Measurements from ENCODE around the gene CCDC97.
"Not testable (repeated sequence)": the region's sequence is repeated elsewhere in the genome, so short reads cannot be mapped to it uniquely, and the experiment has no call there.

CCDC97 gene

DNA sequence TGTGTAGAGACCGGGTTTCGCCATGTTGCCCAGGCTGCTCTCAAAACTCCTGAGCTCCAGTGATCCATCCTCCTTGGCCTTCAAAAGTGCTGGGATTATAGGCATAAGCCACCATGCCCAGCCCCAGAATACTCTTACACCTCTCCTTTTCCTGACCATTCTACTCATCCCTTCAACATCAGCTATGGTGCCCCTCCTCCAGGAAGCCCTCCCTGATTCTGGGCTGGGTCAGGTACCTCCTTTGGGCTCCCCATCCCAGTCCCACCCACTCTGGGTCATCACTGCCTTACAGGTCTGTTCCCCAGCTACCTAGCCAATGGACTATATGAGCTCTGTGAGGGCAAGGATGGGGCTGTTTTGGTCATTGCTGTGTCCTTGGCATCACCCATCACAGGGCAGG is 34.2 kb downstream of the CCDC97 start:
- no peak for DNase-seq

DNA sequence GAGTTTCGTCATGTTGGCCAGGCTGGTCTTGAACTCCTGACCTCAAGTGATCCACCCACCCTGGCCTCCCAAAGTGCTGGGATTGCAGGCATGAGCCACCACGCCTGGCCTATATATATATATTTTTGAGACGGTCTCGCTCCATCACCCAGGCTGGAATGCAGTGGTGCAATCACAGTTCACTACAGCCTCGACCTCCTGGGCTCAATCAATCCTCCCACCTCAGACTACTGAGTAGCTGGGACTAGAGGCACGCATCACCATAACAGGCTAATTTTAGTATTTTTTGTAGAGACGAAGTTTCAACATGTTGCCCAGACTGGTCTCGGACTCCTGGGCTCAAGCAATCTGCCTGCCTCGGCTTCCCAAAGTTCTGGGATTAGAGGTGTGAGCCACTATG is 36.9 kb downstream of the CCDC97 start:
- DNase-seq, result not testable (repeated sequence)

DNA sequence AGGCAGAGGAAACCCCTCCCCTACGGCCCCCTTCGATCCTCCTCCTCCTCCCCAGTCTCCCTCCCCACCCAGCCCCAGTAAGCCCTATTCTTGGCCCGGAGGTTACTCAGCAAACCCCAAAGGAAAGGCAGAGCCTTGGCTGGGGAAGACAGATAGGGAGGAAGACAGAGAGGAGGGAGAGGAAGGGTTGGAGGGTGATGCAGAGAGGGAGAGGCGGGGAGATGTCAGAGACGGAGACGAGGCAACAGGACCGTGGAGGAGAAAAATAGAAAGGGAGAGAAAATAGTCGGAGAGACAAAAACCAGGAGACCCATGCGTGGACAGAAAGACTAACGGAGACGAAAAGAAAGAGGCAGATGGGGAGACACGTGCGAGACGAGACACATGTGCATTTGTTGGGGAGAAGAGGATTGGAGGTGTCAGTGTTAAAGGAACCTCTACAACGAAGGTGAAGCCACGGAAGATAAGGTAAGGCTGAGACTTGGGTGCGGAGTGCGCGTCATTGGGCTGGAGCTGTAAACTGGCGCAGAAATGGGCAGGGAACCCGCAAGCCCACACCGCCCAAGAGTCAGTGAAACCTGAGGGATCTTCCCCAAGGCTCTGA is 40.9 kb downstream of the CCDC97 start:
- DNase-seq, result no peak

DNA sequence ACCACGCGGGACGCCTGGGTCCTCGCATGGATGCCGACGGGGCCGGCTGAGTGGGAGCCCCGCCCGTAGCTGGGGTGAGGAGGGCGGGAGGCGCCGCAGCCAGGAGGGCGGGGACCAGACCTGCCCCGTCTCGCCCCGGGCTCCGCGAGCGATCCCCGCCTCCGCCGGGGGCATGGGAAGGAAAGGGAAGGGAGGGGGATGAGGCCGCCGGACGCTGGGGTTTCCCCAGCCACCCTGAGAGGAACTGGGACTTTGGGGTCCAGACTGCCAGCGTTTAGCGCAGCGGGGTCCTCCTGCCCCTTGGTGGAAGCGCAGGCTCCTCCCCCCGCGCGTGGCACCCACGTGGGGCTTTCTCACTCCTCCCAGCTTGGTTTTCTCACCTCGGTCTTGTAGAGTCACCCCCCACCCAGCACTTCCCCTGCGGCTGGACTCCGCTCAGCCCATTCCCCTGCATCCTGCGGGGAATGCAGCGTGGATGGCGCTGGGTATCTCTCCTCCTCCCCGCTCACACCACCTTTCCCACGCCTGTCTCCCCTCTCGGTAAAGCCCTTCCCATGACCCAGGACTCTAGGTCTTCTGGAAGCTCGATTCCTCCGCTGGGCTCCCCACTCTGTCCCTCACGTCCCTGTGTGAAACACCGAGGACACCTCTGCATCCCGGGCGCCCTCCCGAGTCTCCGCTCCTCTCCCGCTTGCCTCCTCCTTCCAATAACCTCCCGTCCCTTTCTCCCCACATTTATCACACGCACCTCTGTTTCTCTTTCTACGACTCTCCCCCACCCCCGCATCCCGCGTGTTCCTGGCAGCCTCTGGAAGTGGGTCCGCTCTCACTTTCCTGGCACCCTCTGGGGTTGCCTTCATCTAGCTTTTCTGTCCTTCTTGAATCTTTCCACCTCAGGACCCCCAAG is 41.6 kb downstream of the CCDC97 start:
- no peak for DNase-seq

DNA sequence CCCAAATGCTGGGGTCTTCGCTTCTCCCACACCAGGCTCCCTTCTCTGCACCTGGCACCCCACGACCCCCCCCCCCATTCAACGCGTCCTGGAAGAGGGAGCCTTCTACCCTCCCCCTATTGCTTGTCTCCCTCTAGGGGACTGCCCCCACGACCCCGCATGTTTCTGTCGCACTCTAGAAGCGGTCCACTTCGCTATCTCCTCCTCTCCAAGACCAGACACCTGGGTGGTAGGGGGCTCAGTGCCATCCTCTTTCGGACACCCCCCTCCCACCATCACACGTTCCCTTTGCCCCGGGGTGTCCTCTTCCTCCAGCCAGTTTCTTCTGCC is 42.3 kb downstream of the CCDC97 start:
- no peak for DNase-seq

DNA sequence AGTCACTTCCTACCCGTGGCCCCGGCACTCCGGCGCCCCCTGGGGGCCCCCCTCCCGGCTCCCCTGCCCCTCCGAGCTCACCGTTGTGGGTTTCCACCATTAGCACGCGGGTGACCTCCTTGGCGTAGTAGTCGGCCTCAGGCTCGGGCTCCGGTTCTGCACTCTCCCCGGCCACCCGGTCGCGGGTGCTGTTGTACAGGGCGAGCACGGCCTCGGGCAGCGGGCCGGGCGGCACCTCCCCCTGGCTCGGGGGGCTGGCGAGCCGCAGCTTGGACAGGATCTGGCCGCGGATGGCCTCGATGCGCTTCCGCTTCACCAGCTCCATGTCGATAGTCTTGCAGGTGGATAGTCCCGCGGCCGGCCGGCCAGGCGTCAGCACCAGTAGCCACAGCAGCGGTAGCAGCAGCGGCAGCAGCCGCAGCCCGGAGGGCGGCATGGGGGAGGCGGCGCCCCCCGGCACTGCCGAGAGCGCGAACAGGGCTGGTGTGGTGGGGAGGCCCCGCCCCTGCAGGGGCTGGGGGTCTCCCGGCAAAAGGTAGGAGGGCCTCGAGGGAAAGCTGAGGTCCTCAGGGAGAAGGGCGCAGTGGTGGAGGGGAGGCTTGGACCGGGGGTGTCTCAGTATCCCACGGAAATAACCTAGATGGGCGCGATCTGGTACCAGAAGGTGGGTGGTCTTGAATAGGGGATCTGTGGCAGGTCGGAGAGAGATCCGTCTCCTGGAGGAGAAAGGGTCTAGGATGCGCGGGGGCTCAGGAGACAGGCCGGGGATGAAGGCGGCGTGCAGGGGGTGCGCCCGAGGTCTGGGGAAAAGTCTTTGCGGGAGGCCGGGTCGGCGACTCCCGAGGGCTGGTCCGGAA is 42.9 kb downstream of the CCDC97 start:
- DNase-seq, result peak; percentile 60 to 75

DNA sequence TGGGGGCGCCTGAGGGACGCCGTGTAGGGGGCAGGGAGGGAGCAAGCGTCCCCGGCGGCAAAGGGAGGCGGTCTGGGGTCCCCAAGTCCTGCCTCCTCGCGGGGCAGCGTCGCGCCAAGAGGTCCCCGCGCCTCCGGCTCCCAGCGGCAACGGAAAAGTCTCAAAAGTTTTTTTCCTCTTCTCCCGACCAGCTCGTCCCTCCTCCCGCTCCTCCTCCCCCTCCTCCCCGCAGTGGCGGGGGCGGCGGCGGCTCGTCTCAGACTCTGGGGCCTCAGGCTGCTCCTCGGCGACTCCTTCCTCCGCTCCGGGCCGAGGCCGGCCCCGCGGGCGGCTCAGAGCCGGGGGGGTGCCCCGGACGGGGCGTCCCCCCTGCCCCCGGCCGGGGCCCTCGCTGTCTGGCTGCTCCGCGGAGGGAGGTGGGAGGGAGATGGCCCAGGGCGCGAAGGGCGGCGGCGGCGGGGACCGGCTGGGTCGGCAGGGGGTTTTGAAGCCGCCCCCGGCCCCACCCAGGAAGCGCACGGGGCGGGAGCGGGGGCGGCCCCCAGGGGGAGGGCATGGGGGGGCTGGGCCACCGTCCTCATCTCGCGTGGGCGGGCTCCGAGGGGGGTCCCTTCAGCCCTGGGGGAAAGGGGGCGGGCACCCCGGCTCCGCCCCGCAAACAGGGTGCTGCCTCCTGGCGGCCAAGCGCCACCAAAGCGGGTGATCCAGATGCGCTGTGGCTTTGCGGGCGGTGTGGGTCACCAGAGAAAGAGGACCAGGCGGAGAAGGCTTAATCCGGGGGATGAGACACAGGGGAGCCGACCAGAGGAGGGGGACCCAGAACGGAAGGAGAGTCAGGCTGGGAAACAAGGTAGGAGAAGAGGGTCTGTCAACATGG is 43.7 kb downstream of the CCDC97 start, which contains the start of gene TGFB1:
Gene TGFB1 (minus strand): TSS at position 457 of the 877 bp plus-strand sequence. CDS start 878 bp downstream, outside the sequence.
- DNase-seq, result peak; percentile 78 to 82

DNA sequence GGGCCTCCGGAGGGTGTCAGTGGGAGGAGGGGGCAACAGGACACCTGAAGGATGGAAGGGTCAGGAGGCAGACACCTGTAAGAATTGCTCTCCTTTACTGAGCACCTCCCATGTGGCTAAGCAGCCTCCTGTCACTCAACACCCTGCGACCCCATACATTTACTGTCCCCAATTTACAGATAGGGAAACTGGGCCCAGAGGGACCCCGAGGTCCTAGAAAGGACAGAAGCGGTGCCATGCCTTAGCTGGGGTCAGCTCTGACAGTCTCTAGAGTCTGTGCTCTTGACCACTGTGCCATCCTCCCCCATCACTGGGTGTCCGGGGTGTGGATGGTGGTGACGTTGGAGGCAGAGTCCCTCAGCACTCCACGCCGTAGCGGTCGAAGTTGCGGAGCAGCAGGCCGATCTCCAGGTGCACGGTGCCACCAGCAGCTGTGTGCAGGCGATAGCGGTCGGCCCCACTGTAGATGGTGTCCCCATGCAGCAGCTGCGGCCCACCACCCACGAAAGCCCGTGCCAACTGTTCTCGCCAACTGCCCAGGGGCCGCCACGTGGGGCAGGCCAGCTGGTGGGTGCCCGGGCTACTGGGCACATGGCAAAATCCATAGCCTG is 44.5 kb downstream of the CCDC97 start:
- no peak for DNase-seq

DNA sequence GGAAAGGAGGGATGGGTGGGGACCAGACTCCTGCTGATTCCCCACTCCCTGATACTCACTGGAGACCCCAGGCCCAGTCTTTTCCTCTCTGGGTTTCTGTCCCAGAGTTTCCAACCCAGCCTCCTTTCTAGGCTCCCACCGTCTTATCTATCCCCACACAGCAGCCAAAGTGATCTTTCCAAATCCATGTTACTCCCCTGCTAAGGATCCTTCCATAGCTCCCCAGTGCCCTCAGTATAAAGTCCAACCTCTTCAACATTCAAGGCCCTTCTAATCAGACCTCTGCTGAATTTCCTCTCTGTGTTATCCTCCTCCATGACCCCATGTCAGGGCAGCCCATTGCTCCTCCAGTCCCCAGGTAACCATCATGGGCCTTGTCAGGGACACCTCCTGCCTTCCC is 45.1 kb downstream of the CCDC97 start:
- DNase-seq, result no peak

DNA sequence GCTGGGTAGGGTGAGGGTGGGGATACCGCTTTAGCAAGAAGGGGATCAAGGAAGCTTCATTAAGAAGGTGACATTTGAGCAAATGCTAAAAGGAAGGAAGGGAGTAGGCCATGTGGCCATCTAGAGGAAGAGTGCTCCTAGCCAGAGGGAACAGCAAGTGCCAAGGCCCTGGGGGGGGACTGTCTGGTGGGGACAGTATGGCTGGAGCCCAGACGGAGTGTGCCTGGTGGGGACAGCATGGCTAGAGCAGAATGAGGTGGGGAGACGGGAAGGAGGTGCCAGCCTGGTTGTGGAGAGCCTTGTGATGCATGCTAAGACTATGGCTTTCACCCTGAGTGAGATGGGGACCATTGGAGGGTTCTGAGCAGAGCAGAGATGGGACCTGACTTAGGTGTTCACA is 45.8 kb downstream of the CCDC97 start:
- DNase-seq, result no peak

DNA sequence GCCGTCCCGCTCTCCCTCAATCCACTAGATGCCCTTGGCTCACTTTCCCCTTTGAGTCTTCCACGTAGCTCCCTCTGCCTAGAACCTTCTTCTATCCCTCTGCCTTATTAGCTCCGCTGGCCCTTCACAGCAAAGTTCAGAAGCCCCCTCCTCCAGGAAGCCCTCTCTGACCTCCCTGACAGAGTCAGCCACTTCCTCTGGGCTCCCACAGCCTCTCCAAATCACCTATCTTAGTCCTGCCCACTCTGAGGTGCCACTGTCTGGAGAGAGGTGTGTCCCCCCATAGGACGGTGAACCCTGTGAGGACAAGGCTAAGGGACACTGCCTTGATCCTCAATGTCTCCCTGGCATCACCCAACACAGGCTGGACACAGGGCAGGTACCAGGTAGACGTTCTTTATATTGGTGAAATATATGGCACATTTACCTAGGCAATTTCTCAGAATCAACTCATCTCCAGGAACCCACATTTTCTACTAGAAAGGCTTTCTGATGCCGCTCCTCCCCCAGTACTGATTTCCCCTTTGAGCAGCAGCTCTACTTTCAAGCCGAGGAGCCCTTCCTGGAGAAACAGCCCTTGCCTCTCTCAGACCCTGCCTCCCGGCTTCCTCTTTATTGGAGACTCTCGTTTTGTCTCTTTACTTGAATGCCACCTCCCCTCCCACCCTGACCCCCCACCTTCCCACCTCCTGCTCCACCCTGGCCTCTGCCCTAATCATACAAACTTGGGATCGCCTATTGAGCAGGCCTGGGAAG is 47.2 kb downstream of the CCDC97 start:
- DNase-seq, result no peak

DNA sequence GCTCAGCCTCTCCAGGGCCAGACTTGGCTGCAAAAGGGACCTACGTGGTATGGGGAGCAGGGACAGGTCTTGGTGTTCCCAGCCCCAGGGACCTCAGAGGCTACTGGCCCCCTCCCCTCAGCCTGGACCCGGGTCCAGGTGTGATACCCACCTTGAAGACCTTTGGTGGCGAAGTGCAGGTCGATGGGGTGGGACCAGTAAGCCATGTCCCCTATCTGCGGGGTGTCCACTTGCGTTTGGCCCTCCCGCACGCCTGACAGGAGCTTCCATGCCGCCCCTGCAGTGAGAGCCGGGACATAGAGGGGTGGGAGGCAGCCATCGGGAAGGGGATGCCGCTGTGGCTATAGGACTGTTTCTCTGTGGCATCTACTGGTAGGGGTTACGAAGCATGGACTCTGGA is 47.8 kb downstream of the CCDC97 start:
- no peak for DNase-seq

DNA sequence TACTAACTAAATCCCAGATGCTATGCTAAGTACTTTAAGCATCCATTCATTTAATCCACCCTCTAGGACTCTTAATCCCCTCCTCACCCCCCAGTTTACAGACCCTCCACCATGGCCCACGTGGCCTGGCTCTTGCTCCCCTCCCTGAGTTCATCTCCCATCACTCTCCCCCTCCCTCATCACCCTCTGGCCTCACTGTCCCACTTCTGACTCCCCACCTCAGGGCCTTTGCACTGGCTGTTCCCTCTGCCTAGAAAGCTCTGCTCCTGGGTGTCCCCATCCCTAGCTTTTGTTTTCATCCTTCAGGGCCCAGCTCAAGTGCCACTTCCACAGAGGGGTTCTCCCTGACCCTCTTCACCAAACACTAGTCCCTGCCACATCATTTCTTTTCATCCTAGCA is 49.8 kb downstream of the CCDC97 start:
- no peak for DNase-seq

DNA sequence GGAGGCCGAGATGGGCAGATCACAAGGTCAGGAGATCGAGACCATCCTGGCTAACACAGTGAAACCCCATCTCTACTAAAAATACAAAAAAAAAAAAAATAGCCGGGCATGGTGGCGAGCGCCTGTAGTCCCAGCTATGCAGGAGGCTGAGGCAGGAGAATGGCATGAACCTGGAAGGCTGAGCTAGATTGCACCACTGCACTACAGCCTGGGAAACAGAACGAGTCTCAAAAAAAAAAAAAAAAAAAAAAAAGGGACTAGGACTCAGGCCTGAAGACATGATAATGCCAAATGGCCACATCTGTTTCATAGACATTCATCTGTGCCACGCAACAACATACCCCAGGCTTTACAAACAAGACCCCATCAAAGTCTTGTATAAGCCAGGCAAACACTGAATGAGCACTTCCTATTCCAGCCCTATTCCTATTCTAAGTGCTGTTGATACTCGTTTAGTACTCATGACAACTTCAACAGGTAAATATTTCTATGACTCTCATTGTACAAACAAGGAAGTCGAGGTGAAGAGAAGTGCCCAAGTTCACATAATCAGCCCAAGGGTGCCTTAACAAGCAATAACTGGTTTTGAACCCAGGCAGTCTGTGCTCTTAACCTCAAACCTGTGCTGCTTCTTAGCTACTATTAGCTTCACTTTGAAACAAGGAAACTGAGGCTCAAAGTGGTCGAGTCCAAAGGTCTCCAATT is 52.3 kb downstream of the CCDC97 start:
- DNase-seq, result no peak

DNA sequence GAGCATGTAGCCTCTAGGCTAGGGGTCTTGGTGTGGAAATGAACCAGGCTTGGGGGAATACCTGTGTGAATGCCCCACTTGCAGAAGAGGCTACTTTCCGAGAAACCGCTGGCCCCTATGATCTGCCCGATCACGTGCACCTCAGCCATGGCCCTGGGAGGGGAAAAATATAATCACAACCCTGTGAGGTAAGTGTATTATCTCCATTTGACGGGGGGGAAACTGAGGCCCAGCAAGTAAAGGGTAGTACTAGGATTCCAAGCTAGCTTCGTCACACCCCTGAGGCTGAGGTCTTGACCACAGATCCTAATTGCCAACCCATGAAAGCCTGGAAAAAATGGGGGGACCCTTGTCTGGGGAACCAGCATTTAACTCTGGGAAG is 53.4 kb downstream of the CCDC97 start:
- no peak for DNase-seq

DNA sequence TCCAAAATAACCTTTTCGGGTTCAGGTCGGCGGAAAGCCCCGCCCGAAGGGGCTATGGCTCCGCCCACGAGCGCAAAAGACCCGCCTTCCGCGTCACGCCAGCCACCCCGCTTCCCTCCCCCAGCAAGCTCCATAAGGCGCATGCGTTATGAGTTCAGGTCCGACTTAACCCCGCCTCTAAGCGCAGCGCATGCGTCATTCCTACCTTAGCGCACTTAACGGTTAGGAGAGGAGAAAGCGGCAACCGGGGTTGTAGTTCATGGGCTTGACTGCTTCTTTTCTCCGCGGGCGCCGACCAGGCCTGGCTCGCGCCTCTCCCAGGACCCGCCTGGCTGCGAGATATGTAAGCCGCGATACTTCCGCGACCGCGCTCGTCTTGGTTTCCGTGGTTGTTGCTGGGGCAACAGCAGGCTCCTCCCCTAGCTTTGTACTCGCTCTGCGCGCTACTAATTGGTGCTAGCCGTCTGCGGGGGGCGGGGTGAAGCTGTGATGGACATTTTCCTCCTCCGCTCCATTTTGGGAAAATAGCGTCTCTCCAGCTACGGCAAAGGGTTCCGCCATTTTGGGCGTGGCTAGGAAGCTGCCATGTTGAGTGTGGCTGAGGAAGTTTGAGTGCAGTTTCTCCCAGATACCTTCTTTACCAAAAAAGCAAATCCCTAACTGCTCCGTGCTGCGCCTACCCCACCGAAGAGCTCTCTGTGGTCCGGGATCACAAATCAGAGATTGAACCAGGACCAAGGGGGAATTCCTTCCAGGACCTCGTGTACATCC is 54.0 kb downstream of the CCDC97 start, which contains the start of gene B9D2:
Gene B9D2 (minus strand): TSS at position 397 of the 771 bp plus-strand sequence. CDS start 630 bp downstream, outside the sequence.
- peak; percentile 98 to 99 for DNase-seq

DNA sequence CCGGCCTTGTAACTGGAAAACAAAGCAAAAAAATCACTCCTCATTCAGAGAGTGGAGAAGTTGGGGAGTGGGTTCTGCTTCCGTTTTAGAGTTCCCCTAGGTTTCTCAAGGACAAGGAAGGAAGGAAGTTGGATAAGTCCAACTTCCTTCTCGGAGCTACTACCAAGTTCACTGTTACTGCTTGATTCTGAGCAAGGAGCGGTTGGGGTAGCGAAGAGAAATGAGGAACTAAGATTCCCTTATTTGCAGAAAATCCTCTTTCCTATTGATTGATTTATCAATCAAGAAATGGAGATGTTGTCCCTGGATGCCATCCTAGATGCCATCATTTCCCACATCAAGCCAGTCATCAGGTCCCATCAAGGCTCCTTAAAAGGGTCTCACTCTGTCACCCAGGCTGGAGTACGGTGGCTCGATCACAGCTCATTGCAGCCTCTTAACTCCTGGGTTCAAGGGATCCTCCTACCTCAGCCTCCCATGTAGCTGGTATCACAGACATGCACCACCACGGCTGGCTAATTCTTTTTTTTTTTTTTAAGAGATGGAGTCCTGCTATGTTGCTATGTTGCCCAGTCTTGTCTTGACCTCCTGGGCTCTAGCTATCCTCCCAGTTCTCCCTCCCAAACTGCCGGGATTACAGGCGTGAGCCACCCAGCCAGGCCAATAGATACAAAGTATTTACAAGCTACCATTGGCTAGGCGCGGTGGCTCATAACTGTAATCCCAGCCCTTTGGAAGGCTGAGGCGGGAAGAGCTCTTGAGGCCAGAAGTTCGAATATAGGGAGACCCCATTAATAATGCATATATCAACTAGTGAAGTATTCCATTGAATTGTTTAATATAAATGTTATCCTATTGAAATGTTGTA is 54.8 kb downstream of the CCDC97 start:
- DNase-seq, result no peak

DNA sequence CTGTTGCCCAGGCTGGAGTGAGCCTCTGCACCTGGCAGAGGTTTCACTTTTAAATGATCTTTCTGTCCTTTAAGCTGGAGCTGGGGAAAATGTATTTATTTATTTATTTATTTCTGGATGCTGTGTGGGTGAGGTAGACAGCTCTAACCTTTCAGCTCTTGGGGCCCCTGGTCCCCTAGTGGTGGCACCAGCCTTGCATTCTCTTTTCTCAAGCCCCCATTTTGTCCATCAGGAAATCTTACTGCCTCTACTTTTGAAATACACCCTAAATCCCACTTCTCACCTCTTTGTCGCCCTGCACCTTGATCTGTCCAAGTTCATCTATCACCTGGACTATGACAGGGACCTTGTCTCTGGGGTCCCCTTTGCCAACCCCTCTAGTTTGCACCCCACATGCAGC is 56.1 kb downstream of the CCDC97 start:
- DNase-seq, result no peak

DNA sequence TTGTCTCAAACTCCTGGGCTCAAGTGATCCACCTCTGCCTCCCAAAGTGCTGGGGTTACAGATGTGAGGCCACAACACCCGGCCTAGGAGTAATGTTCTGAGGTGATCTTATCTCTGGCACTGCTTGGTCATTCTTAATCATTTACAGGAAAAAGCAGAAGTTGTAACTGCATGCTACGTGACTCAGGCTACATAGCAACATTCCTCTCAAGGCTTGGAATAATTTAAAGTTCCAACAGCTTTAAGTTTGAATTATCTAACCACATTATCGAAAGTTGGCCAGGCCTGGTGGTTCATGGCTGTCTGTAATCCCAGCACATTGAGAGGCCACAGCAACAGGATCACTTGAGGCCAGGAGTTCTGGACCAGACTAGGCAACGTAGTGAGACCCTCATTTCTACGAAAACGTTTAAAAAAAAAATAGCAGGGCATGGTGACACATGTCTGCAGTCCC is 57.9 kb downstream of the CCDC97 start:
- no peak for DNase-seq

Data from NCI-H1930 (cell line).